HG03108 (cell line): ENCODE data around the gene IL1A.
"Not testable (repeated sequence)": the region's sequence is repeated elsewhere in the genome, so short reads cannot be mapped to it uniquely, and the experiment has no call there.

Source experiments
- ATAC-seq: cut with Tn5 transposase; IDR thresholded peaks from one replicate; pipeline ENCODE4 v1.9.1; 2021; ENCODE audit warnings: moderate library complexity; ENCODE audit not compliant: unreplicated experiment

IL1A gene

GRCh38 chr2:112784199-112785189 lies at the start of gene IL1A:
IL1A (minus strand) TSS chr2:112784493; CDS start chr2:112783770, 723 bp downstream.
- ATAC-seq = no peak

- ATAC-seq = no peak
Measured at GRCh38 chr2:112833976-112834375, 49.7 kb upstream of the IL1A start.

GRCh38 chr2:112833639-112833931 lies 49.3 kb upstream of the IL1A start:
- not testable (repeated sequence) for ATAC-seq

GRCh38 chr2:112832841-112833638 lies 48.7 kb upstream of the IL1A start:
- no peak for ATAC-seq

GRCh38 chr2:112831946-112832840 lies 47.9 kb upstream of the IL1A start:
- ATAC-seq = no peak

GRCh38 chr2:112831513-112831845 lies 47.2 kb upstream of the IL1A start:
- ATAC-seq = no peak

GRCh38 chr2:112830682-112831512 lies 46.6 kb upstream of the IL1A start:
- ATAC-seq = no peak

- ATAC-seq = no peak
Measured at GRCh38 chr2:112829961-112830681, 45.8 kb upstream of the IL1A start.

- ATAC-seq = no peak
Measured at GRCh38 chr2:112829101-112829960, 45.0 kb upstream of the IL1A start.

- ATAC-seq = no peak
Measured at GRCh38 chr2:112828251-112828691, 44.0 kb upstream of the IL1A start.

GRCh38 chr2:112827604-112828185 lies 43.4 kb upstream of the IL1A start:
- no peak for ATAC-seq

- no peak for ATAC-seq
Measured at GRCh38 chr2:112827009-112827408, 42.7 kb upstream of the IL1A start.

GRCh38 chr2:112825706-112826105 lies 41.4 kb upstream of the IL1A start:
- ATAC-seq = no peak

GRCh38 chr2:112824694-112825085 lies 40.4 kb upstream of the IL1A start:
- no peak for ATAC-seq

- peak; percentile 53 for ATAC-seq
Measured at GRCh38 chr2:112821682-112822081, 37.4 kb upstream of the IL1A start.

- ATAC-seq = peak; percentile 53
Measured at GRCh38 chr2:112821142-112821541, 36.8 kb upstream of the IL1A start.

- no peak for ATAC-seq
Measured at GRCh38 chr2:112820343-112820742, 36.0 kb upstream of the IL1A start.

- ATAC-seq = no peak
Measured at GRCh38 chr2:112819081-112819480, 34.8 kb upstream of the IL1A start.
